ENCODE measurements around the gene C1GALT1. TPM values are rescaled to one million over a fixed set of nuclear protein-coding genes. Genes with fewer than 3 reads are reported as not detected.
"Not testable (repeated sequence)": the region's sequence is repeated elsewhere in the genome, so short reads cannot be mapped to it uniquely, and the experiment has no call there.

Gene C1GALT1
- total RNA-seq, 1 donor from 2014 or later, result 44.2 TPM

- intact Hi-C loops (cut with micrococcal nuclease), result no loop called here
- ChIA-PET POLR2A (no interaction called here), CTCF (no interaction called here)
- DNase-seq (no peak), ATAC-seq (ENCODE audit: low read depth) (no peak)
- Mint-ChIP-seq H3K4me3 (no peak overlapping the region), H3K4me1 (peaks cover 19% of the 10 kb centered on the region), H3K36me3 (ENCODE audit: low read depth) (no peaks in the 10 kb centered on the region), H3K9me3 (peaks cover 11% of the 10 kb centered on the region), H3K27ac (no peak overlapping the region), H3K27me3 (no peaks in the 10 kb centered on the region)
- TF ChIP-seq, protein P1, sequence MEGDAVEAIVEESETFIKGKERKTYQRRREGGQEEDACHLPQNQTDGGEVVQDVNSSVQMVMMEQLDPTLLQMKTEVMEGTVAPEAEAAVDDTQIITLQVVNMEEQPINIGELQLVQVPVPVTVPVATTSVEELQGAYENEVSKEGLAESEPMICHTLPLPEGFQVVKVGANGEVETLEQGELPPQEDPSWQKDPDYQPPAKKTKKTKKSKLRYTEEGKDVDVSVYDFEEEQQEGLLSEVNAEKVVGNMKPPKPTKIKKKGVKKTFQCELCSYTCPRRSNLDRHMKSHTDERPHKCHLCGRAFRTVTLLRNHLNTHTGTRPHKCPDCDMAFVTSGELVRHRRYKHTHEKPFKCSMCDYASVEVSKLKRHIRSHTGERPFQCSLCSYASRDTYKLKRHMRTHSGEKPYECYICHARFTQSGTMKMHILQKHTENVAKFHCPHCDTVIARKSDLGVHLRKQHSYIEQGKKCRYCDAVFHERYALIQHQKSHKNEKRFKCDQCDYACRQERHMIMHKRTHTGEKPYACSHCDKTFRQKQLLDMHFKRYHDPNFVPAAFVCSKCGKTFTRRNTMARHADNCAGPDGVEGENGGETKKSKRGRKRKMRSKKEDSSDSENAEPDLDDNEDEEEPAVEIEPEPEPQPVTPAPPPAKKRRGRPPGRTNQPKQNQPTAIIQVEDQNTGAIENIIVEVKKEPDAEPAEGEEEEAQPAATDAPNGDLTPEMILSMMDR (IDR thresholded peaks at IDR 0.05), result no peak
These were observed 30.5 kb upstream of the C1GALT1 start for GRCh38 chr7:7151865-7152264.

DNA sequence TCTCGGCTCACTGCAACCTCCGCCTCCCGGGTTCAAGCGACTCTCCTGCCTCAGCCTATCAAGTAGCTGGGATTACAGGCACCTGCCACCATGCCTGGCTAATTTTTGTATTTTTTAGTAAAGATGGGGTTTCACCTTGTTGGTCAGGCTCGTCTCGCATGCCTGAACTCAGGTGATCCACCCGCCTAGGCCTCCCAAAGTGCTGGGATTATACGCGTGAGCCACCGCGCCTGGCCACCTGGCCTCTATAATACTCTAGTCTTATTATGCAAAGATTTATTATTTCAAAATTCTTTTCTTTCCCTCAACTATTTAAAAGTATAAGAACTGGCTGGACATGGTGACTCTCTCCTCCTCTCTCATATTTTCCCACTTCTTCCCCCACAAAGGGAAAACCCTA lies 30.0 kb upstream of the C1GALT1 start:
- Mint-ChIP-seq H3K4me1 (peaks cover 24% of the 10 kb centered on the region), H3K36me3 (ENCODE audit: low read depth) (no peaks in the 10 kb centered on the region), H3K27ac (no peak overlapping the region), H3K27me3 (no peaks in the 10 kb centered on the region), H3K9me3 (peaks cover 11% of the 10 kb centered on the region), H3K4me3 (no peak overlapping the region)
- intact Hi-C loops (cut with micrococcal nuclease), result no loop called here
- ChIA-PET POLR2A (no interaction called here), CTCF (no interaction called here)
- DNase-seq (no peak), ATAC-seq (ENCODE audit: low read depth) (no peak)
- TF ChIP-seq, protein P1 (IDR thresholded peaks at IDR 0.05), result no peak

DNA sequence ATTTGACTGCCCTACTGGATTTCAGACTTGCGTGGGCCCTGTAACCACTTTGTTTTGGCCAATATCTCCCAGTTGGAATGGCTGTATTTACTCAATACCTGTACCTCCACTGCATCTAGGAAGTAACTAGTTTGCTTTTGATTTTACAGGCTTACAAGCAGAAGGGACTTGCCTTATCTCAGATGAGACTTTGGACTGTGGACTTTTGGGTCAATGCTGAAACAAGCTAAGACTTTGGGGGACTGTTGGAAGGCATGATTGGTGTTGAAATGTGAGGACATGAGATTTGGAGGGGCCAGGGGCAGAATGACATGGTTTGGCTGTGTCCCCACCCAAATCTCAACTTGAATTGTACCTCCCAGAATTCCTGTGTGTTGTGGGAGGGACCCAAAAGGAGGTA lies 28.0 kb upstream of the C1GALT1 start:
- intact Hi-C loops (cut with micrococcal nuclease); H3K4me3 Mint-ChIP-seq; H3K27ac Mint-ChIP-seq; CTCF ChIA-PET; H3K27me3 Mint-ChIP-seq; ATAC-seq (ENCODE audit: low read depth); H3K36me3 Mint-ChIP-seq (ENCODE audit: low read depth); DNase-seq: not testable (repeated sequence)
- Mint-ChIP-seq H3K4me1 (peaks cover 41% of the 10 kb centered on the region), H3K9me3 (peaks cover 11% of the 10 kb centered on the region)
- POLR2A ChIA-PET, result interaction anchor here (0.7 kb wide), 2 partner anchors 61 to 100 kb away, joined by 4 to 6 read pairs; no protein-coding TSS in a partner anchor

DNA sequence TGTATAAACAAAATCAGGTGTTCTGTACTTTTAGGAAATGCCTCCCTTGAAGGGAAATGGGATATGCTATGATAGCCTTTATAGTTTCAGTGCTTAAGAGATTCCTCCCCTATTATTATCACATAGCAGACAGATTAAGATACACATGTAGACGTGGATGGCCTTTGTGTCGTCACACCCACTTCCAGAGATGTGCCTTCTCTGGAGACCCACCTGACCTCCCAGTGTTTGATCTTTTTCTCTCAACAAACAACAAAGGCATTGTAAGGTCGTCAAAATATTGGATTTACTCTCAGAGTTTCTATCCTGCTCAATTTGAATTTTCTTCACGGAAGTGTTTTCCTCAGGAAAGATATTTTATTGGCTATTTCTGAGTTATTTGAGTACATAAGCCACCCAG lies 25.7 kb upstream of the C1GALT1 start:
- Mint-ChIP-seq H3K36me3 (ENCODE audit: low read depth) (peaks cover 7% of the 10 kb centered on the region), H3K27ac (peak overlapping the region; percentile 95), H3K9me3 (peaks cover 11% of the 10 kb centered on the region), H3K27me3 (no peaks in the 10 kb centered on the region), H3K4me3 (peak overlapping the region; percentile 88), H3K4me1 (peaks cover 58% of the 10 kb centered on the region)
- CTCF ChIA-PET, result interaction anchor here (1.4 kb wide), 2 partner anchors 20 to 53 kb away, joined by 3 to 7 read pairs; no protein-coding TSS in a partner anchor
- DNase-seq (no peak), ATAC-seq (ENCODE audit: low read depth) (no peak)
- intact Hi-C loops (cut with micrococcal nuclease), result loop anchor here (2.0 kb wide), 3 partner anchors 20 to 94 kb away; no protein-coding TSS in a partner anchor
- TF ChIP-seq, protein P1 (IDR thresholded peaks at IDR 0.05), result no peak
- POLR2A ChIA-PET, result interaction anchor here (2.4 to 2.5 kb wide), 2 partner anchors 20 to 26 kb away, joined by 11 to 36 read pairs; partner anchors contain the start of gene C1GALT1

DNA sequence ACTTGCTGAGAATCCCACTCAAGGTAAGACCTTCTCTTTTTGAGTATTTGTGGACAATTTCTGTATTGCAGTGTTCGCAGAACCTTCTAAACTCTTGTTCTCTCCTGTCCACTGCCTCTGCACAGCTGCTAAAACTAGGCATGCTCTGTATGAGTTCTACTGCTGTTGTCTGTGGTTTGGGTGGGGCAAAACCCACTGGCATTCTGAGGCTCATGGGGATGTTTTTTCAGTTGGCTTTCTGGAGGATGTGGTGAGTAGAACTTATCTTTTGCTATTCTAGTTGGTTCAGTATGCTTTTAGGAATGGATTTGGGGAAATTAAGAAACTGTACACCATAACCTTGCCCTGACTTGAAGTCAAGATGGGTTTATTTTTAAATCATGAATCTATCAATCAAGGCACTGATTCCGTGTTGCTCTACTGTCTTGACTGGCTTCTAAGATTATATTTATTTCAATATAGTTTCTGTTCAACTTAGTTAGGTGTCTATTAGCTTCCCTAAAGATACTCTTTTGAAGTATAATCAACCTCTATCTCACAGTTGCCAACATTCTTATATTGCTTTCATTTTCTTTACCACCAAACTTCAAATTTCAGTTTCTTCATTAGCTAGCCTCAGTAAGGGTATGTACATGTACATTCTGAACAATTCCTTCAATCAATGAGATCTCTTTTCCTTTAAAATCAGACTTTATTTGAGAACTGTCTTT lies 25.0 kb upstream of the C1GALT1 start:
- Mint-ChIP-seq H3K4me3 (peak overlapping the region; percentile 88), H3K4me1 (peaks cover 56% of the 10 kb centered on the region)

More for the DNA sequence above, 25.0 kb upstream of the C1GALT1 start:
- H3K36me3 Mint-ChIP-seq (ENCODE audit: low read depth), result peaks cover 7% of the 10 kb centered on the region
- ATAC-seq (ENCODE audit: low read depth), result peak; percentile 86
- ChIA-PET POLR2A (interaction anchor here (0.6 to 2.5 kb wide), 3 partner anchors 19 to 483 kb away, joined by 3 to 36 read pairs (median 11); partner anchors contain the start of genes C1GALT1 and UMAD1), CTCF (interaction anchor here (0.9 to 1.8 kb wide), 4 partner anchors 19 to 54 kb away, joined by 3 to 11 read pairs (median 5); partner anchors contain the start of gene C1GALT1)
- H3K27ac Mint-ChIP-seq, result peak overlapping the region; percentile 95
- TF ChIP-seq, protein P1 (IDR thresholded peaks at IDR 0.05), result no peak
- H3K9me3 Mint-ChIP-seq, result peaks cover 11% of the 10 kb centered on the region
- intact Hi-C loops (cut with micrococcal nuclease), result loop anchor here (2.0 kb wide), 3 partner anchors 21 to 93 kb away; no protein-coding TSS in a partner anchor
- no peak for DNase-seq
- no peaks in the 10 kb centered on the region for H3K27me3 Mint-ChIP-seq
